ENCODE data around the gene POU4F1. TPM values are rescaled to one million over a fixed set of nuclear protein-coding genes. Genes with fewer than 3 reads are reported as not detected.

POU4F1 gene
- total and polyA plus RNA-seq, 5 experiments from 2014 or later, result not detected

GRCh38 chr13:78595495-78596398 lies 7.6 kb downstream of the POU4F1 start:
- peaks cover 7 to 42% (median 17%) of the 10 kb centered on the region in 3 donors for H3K36me3 Mint-ChIP-seq
- DNase-seq (peak in 1 of 10 donors; percentile 9), ATAC-seq (no peak)
- peak overlapping the region in 3 of 10 donors; percentile 48 to 78 (median 51) for H3K27ac Mint-ChIP-seq
- H3K27me3 Mint-ChIP-seq, result peaks cover 55 to 90% (median 79%) of the 10 kb centered on the region in 5 donors
- H3K9me3 Mint-ChIP-seq, result peaks cover 0 to 63% (median 18%) of the 10 kb centered on the region in 9 donors
- peaks cover 3 to 16% (median 11%) of the 10 kb centered on the region in 4 donors for H3K4me1 Mint-ChIP-seq
- peak overlapping the region in 7 of 10 donors; percentile 5 to 50 (median 23) for H3K4me3 Mint-ChIP-seq
- POLR2A ChIA-PET, result no interaction called here

GRCh38 chr13:78594456-78594975 lies 8.8 kb downstream of the POU4F1 start:
- no peak for DNase-seq
- H3K4me1 Mint-ChIP-seq, result peaks cover 3 to 7% (median 6%) of the 10 kb centered on the region in 4 donors
- peak overlapping the region in 3 of 10 donors; percentile 18 to 70 (median 58) for H3K27ac Mint-ChIP-seq

DNA sequence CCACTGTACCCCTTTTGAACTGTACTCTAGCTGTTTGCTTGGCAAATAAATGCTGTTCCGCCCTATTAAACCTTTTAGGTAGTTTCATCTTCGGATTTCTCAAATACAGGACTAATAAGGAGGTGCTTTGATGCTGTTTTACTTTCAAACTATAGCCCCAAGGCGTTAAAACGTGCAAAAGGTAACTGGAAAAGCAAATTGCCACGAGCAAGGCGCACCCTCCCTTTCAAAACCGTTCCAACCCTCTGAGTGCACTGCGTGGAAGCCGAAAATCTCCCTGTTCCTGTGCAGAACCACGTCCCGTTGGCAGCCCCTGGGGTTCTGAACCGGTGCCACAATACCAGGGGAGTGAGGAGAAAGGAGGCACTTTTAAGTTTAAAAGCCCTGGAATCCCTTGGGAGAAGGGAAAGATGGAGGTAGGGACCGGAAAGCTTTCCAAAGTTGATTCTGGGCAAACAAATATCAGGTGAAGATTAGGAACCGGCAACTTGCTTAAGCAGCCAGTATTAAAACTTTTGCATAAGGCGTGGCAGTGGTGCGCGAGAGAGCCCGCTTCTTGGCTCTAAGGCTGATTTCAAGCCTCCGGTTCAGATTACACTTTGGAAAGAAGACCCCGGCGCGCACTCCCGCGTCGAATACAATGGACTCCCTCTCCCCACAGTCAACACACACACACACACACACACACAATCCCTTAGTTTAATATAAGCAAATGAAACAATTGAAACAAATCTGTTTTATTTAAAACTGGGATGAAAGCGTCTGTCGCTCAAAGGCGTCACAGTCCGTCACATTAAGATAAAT lies 9.5 kb downstream of the POU4F1 start:
- peak in 1 of 10 donors; percentile 11 for DNase-seq
- Mint-ChIP-seq H3K4me3 (peak overlapping the region in 2 of 10 donors; percentile 42 to 52), H3K36me3 (peaks cover 5 to 44% (median 12%) of the 10 kb centered on the region in 3 donors), H3K27me3 (peaks cover 54 to 90% (median 78%) of the 10 kb centered on the region in 5 donors), H3K9me3 (peaks cover 10 to 61% (median 17%) of the 10 kb centered on the region in 9 donors), H3K27ac (peak overlapping the region in 3 of 10 donors; percentile 56 to 70 (median 66)), H3K4me1 (peaks cover 3 to 7% (median 6%) of the 10 kb centered on the region in 4 donors)
- POLR2A ChIA-PET, result interaction anchor here (0.6 kb wide), 1 partner anchor 11 kb away, joined by 3 read pairs; no protein-coding TSS in a partner anchor
- ATAC-seq, result no peak

More at GRCh38 chr13:78594456-78594975, 8.8 kb downstream of the POU4F1 start:
- ATAC-seq, result no peak
- POLR2A ChIA-PET, result interaction anchor here (0.6 kb wide), 1 partner anchor 10 kb away, joined by 3 read pairs; no protein-coding TSS in a partner anchor
- peak overlapping the region in 2 of 10 donors; percentile 8 to 42 for H3K4me3 Mint-ChIP-seq
- H3K36me3 Mint-ChIP-seq, result peaks cover 5 to 41% (median 12%) of the 10 kb centered on the region in 3 donors
- H3K9me3 Mint-ChIP-seq, result peaks cover 9 to 61% (median 16%) of the 10 kb centered on the region in 9 donors
- H3K27me3 Mint-ChIP-seq, result peaks cover 54 to 90% (median 78%) of the 10 kb centered on the region in 5 donors

- no peak for ATAC-seq
- Mint-ChIP-seq H3K27me3 (peaks cover 59 to 92% (median 81%) of the 10 kb centered on the region in 5 donors), H3K4me3 (no peak overlapping the region), H3K27ac (no peak overlapping the region), H3K4me1 (peaks cover 3 to 7% (median 6%) of the 10 kb centered on the region in 4 donors), H3K9me3 (peaks cover 10 to 62% (median 24%) of the 10 kb centered on the region in 9 donors), H3K36me3 (peaks cover 10 to 43% (median 12%) of the 10 kb centered on the region in 3 donors)
- no peak for DNase-seq
- POLR2A ChIA-PET, result interaction anchor here (1.0 kb wide), 1 partner anchor 11 kb away, joined by 3 read pairs; the partner anchor contains the start of gene POU4F1
Measured at GRCh38 chr13:78593129-78593528, 10.2 kb downstream of the POU4F1 start.

GRCh38 chr13:78592584-78592983 lies 10.8 kb downstream of the POU4F1 start:
- peaks cover 62 to 92% (median 80%) of the 10 kb centered on the region in 5 donors for H3K27me3 Mint-ChIP-seq
- POLR2A ChIA-PET, result interaction anchor here (0.6 to 1.0 kb wide), 2 partner anchors 11 to 47 kb away, joined by 3 read pairs; partner anchors contain the start of gene POU4F1
- H3K27ac Mint-ChIP-seq, result peak overlapping the region in 1 of 10 donors; percentile 49
- peaks cover 3 to 9% (median 6%) of the 10 kb centered on the region in 4 donors for H3K4me1 Mint-ChIP-seq
- peaks cover 10 to 65% (median 28%) of the 10 kb centered on the region in 9 donors for H3K9me3 Mint-ChIP-seq
- H3K36me3 Mint-ChIP-seq, result peaks cover 10 to 46% (median 12%) of the 10 kb centered on the region in 3 donors
- H3K4me3 Mint-ChIP-seq, result no peak overlapping the region
- ATAC-seq (no peak), DNase-seq (no peak)

GRCh38 chr13:78589206-78589605 lies 14.1 kb downstream of the POU4F1 start:
- POLR2A ChIA-PET, result no interaction called here
- ATAC-seq, result no peak
- Mint-ChIP-seq H3K9me3 (peaks cover 10 to 60% (median 26%) of the 10 kb centered on the region in 9 donors), H3K27ac (no peak overlapping the region), H3K4me3 (no peak overlapping the region), H3K27me3 (peaks cover 63 to 97% (median 76%) of the 10 kb centered on the region in 5 donors), H3K36me3 (peaks cover 4 to 44% (median 17%) of the 10 kb centered on the region in 3 donors), H3K4me1 (peaks cover 0 to 15% (median 6%) of the 10 kb centered on the region in 4 donors)
- no peak for DNase-seq

DNA sequence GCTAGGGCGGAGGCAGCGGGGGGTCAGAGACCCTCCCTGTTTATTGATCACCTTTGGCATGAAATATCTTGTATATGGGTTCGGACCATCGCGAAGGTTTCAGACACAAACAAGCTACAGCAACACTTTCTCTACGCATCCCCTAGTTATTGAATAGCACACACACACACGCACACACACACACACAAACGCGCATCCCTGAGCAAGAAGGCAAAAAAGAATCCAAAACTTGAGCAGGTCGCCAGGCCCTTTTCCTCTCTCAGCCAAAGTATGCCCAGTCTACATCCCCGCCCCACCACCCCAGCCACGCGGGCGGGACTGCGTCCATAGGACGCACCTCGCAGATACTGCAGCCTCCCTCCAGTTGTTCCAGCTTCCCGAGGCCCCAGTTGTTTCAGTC lies 16.0 kb downstream of the POU4F1 start:
- no peak for ATAC-seq
- Mint-ChIP-seq H3K9me3 (peaks cover 9 to 47% (median 21%) of the 10 kb centered on the region in 9 donors), H3K4me3 (peak overlapping the region in 5 of 10 donors; percentile 24 to 65 (median 33)), H3K27me3 (peaks cover 52 to 79% (median 62%) of the 10 kb centered on the region in 5 donors), H3K27ac (no peak overlapping the region), H3K4me1 (peaks cover 0 to 15% (median 6%) of the 10 kb centered on the region in 4 donors), H3K36me3 (peaks cover 2 to 36% (median 17%) of the 10 kb centered on the region in 3 donors)
- POLR2A ChIA-PET, result interaction anchor here (0.5 kb wide), 1 partner anchor 35 kb away, joined by 4 read pairs; no protein-coding TSS in a partner anchor
- no peak for DNase-seq

DNA sequence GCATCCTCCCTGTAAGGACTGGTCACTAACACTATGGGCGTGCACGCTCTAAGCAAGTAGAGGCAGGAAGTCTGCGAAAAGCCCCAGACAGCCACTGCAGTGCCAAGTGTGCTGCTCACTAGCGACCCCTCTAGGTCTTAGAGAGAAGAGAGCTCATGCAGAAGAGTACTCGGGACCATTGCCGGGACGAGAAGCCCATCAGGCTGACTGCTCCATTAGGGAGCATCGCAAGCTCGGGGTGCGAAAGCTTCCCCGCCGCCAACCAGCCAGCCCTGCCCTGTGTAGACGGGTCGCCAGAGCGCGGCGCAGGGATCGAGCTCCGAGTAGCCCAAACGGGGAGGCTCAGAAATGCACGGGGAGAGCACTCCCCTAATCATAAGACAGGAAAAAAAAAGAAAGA lies 16.6 kb downstream of the POU4F1 start:
- peak overlapping the region in 1 of 10 donors; percentile 18 for H3K27ac Mint-ChIP-seq
- H3K27me3 Mint-ChIP-seq, result peaks cover 47 to 78% (median 58%) of the 10 kb centered on the region in 5 donors
- H3K4me3 Mint-ChIP-seq, result peak overlapping the region in 4 of 10 donors; percentile 11 to 51 (median 33)
- peaks cover 2 to 30% (median 17%) of the 10 kb centered on the region in 3 donors for H3K36me3 Mint-ChIP-seq
- POLR2A ChIA-PET, result interaction anchor here (0.5 kb wide), 1 partner anchor 36 kb away, joined by 4 read pairs; no protein-coding TSS in a partner anchor
- DNase-seq (no peak), ATAC-seq (no peak)
- peaks cover 9 to 47% (median 20%) of the 10 kb centered on the region in 9 donors for H3K9me3 Mint-ChIP-seq
- peaks cover 0 to 15% (median 6%) of the 10 kb centered on the region in 4 donors for H3K4me1 Mint-ChIP-seq

GRCh38 chr13:78576261-78576660 lies 27.1 kb downstream of the POU4F1 start:
- no peak for ATAC-seq
- POLR2A ChIA-PET, result no interaction called here
- Mint-ChIP-seq H3K9me3 (peaks cover 0 to 6% (median 0%) of the 10 kb centered on the region in 9 donors), H3K4me3 (no peak overlapping the region), H3K27ac (peak overlapping the region in 1 of 10 donors; percentile 50), H3K36me3 (no peaks in the 10 kb centered on the region), H3K27me3 (peaks cover 15 to 61% (median 30%) of the 10 kb centered on the region in 5 donors), H3K4me1 (no peaks in the 10 kb centered on the region)
- DNase-seq, result no peak

DNA sequence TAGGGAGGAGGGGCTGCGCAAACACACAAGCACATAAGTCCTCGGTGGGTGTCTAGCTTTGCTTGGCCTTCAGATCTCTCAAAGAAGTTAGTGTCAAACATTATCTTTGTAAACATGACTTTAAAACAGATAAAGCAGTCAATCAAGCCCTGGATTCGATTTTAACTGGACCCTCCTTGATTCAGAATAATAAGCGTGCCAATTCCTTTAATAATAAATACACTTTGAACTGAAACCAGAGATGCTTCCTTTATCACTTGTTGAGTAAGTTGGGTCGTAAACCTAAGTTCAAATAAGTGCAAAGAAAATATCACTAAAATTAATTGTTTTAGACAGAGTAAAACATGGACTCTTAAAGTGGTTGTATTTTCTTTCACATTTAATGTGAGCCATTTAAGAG lies 30.9 kb downstream of the POU4F1 start:
- POLR2A ChIA-PET, result no interaction called here
- H3K4me3 Mint-ChIP-seq, result no peak overlapping the region
- H3K36me3 Mint-ChIP-seq, result no peaks in the 10 kb centered on the region
- no peak for ATAC-seq
- peaks cover 8 to 31% (median 18%) of the 10 kb centered on the region in 5 donors for H3K27me3 Mint-ChIP-seq
- DNase-seq, result no peak
- H3K27ac Mint-ChIP-seq, result no peak overlapping the region
- H3K9me3 Mint-ChIP-seq, result peaks cover 0 to 6% (median 0%) of the 10 kb centered on the region in 9 donors
- no peaks in the 10 kb centered on the region for H3K4me1 Mint-ChIP-seq

- POLR2A ChIA-PET, result no interaction called here
Measured at GRCh38 chr13:78569029-78569428, 34.3 kb downstream of the POU4F1 start.

More at GRCh38 chr13:78569029-78569428, 34.3 kb downstream of the POU4F1 start:
- Mint-ChIP-seq H3K27ac (no peak overlapping the region), H3K4me1 (no peaks in the 10 kb centered on the region), H3K36me3 (no peaks in the 10 kb centered on the region), H3K27me3 (peaks cover 4 to 41% (median 9%) of the 10 kb centered on the region in 5 donors), H3K4me3 (no peak overlapping the region), H3K9me3 (no peaks in the 10 kb centered on the region)
- no peak for ATAC-seq
- DNase-seq, result no peak
